ENCODE results near the gene MAD1L1. TPM values are rescaled to one million over a fixed set of nuclear protein-coding genes. Genes with fewer than 3 reads are reported as not detected.

MAD1L1 gene
- total and polyA plus RNA-seq, 2 of the 13 experiments (the other 11 are each of a cell fraction or from before 2014, with no cell fraction given), result 17.4 to 64.7 TPM

GRCh38 chr7:1972744-1973143 is 260.0 kb downstream of the MAD1L1 start (continued):
- TF ChIP-seq, protein P1, sequence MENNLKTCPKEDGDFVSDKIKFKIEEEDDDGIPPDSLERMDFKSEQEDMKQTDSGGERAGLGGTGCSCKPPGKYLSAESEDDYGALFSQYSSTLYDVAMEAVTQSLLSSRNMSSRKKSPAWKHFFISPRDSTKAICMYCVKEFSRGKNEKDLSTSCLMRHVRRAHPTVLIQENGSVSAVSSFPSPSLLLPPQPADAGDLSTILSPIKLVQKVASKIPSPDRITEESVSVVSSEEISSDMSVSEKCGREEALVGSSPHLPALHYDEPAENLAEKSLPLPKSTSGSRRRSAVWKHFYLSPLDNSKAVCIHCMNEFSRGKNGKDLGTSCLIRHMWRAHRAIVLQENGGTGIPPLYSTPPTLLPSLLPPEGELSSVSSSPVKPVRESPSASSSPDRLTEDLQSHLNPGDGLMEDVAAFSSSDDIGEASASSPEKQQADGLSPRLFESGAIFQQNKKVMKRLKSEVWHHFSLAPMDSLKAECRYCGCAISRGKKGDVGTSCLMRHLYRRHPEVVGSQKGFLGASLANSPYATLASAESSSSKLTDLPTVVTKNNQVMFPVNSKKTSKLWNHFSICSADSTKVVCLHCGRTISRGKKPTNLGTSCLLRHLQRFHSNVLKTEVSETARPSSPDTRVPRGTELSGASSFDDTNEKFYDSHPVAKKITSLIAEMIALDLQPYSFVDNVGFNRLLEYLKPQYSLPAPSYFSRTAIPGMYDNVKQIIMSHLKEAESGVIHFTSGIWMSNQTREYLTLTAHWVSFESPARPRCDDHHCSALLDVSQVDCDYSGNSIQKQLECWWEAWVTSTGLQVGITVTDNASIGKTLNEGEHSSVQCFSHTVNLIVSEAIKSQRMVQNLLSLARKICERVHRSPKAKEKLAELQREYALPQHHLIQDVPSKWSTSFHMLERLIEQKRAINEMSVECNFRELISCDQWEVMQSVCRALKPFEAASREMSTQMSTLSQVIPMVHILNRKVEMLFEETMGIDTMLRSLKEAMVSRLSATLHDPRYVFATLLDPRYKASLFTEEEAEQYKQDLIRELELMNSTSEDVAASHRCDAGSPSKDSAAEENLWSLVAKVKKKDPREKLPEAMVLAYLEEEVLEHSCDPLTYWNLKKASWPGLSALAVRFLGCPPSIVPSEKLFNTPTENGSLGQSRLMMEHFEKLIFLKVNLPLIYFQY (CRISPR knock-in tag; IDR thresholded peaks at IDR 0.05; ENCODE audit: borderline replicate concordance), result no peak
- TF ChIP-seq, protein P2, sequence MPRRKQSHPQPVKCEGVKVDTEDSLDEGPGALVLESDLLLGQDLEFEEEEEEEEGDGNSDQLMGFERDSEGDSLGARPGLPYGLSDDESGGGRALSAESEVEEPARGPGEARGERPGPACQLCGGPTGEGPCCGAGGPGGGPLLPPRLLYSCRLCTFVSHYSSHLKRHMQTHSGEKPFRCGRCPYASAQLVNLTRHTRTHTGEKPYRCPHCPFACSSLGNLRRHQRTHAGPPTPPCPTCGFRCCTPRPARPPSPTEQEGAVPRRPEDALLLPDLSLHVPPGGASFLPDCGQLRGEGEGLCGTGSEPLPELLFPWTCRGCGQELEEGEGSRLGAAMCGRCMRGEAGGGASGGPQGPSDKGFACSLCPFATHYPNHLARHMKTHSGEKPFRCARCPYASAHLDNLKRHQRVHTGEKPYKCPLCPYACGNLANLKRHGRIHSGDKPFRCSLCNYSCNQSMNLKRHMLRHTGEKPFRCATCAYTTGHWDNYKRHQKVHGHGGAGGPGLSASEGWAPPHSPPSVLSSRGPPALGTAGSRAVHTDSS (CRISPR knock-in tag; conservative IDR thresholded peaks at IDR 0.05), result no peak
- TF ChIP-seq SNAPC2 (CRISPR knock-in tag; IDR thresholded peaks at IDR 0.05) (no peak), HCFC1 (IDR thresholded peaks at IDR 0.05; ENCODE audit: low read depth, low read length) (no peak)
- TF ChIP-seq, protein P3, sequence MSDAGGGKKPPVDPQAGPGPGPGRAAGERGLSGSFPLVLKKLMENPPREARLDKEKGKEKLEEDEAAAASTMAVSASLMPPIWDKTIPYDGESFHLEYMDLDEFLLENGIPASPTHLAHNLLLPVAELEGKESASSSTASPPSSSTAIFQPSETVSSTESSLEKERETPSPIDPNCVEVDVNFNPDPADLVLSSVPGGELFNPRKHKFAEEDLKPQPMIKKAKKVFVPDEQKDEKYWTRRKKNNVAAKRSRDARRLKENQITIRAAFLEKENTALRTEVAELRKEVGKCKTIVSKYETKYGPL (CRISPR knock-in tag; IDR thresholded peaks at IDR 0.05), result no peak

- DNase-seq (ENCODE audit: low spot score) (no peak), FAIRE-seq (no peak)
- TF ChIP-seq DRAP1 (CRISPR knock-in tag; IDR thresholded peaks at IDR 0.05) (no peak), ZNF790 (CRISPR knock-in tag; IDR thresholded peaks at IDR 0.05; ENCODE audit: borderline replicate concordance) (no peak), ZNF614 (CRISPR knock-in tag; IDR thresholded peaks at IDR 0.05; ENCODE audit: borderline replicate concordance) (no peak), RBFOX2 (IDR thresholded peaks at IDR 0.05; ENCODE audit: low read depth, low read length) (no peak), ZNF275 (CRISPR knock-in tag; IDR thresholded peaks at IDR 0.05; ENCODE audit: borderline replicate concordance) (no peak), BHLHE40 (IDR thresholded peaks at IDR 0.05; ENCODE audit: low read length) (no peak), AGO2 (optimal IDR thresholded peaks at IDR 0.05; ENCODE audit: low read depth, low read length) (no peak), ZFP1 (CRISPR knock-in tag; IDR thresholded peaks at IDR 0.05) (no peak), ELF3 (CRISPR knock-in tag; IDR thresholded peaks at IDR 0.05) (no peak), ARNT (IDR thresholded peaks at IDR 0.05) (no peak), GATAD2A (CRISPR knock-in tag; IDR thresholded peaks at IDR 0.05) (no peak), ZNF3 (CRISPR knock-in tag; IDR thresholded peaks at IDR 0.05) (no peak)
Measured at GRCh38 chr7:1971946-1972654, 260.6 kb downstream of the MAD1L1 start.

More at GRCh38 chr7:1971946-1972654, 260.6 kb downstream of the MAD1L1 start:
- Histone ChIP-seq H3K79me2 (ENCODE audit: insufficient read depth, low read length) (no peaks in the 10 kb centered on the region), H4K20me1 (ENCODE audit: insufficient read depth, low read length) (no peaks in the 10 kb centered on the region), H3K4me2 (ENCODE audit: low read depth, low read length) (no peak overlapping the region), H3K4me1 (ENCODE audit: insufficient read depth, low read length) (no peaks in the 10 kb centered on the region), H3K27me3 (ENCODE audit: control insufficient read depth in 1 of 2, insufficient read depth in 2 of 2, low read length in 2 of 2) (no peaks in the 10 kb centered on the region), H3K36me3 (replicated peaks in 1 of 2; ENCODE audit: control insufficient read depth in 1 of 2, insufficient read depth in 2 of 2, low read length in 2 of 2) (peaks cover 3 to 24% of the 10 kb centered on the region in 2 experiments; a peak in 3 of 5 replicates), H3K9me3 (ENCODE audit: low read length) (no peaks in the 10 kb centered on the region), H3K27ac (ENCODE audit: extremely low read length, insufficient read depth, low read length) (no peak overlapping the region), H2AFZ (ENCODE audit: low read length) (no peak overlapping the region), H3K9ac (ENCODE audit: insufficient read depth, low read depth, low read length) (no peak overlapping the region), H3K4me3 (replicated peaks in 1 of 3; ENCODE audit: insufficient read depth in 1 of 3, low read depth in 2 of 3, low read length in 3 of 3) (no peak overlapping the region)
- in situ Hi-C loops (cut with HindIII; ENCODE audit: extremely low pct_ligation_motif_present, low pct_unique_long_range_greater_than_20kb) (no loop called here), intact Hi-C loops (cut with micrococcal nuclease; ENCODE audit: unreplicated experiment) (no loop called here)
- over 99% methylated on average over 15 of the region's 15 CpGs for WGBS (ENCODE audit: low lambda C conversion rate)
- ATAC-seq, result no peak
- ChIA-PET POLR2A (no interaction called here), CTCF (ENCODE audit: low intra/inter-chr PET ratio, low total read pairs) (no interaction called here)
- no TSS peak for BruUV-seq (replicated peaks)

Measured in HepG2 (cell line).